ENCODE measurements around the gene TMEM95. TPM values are rescaled to one million over a fixed set of nuclear protein-coding genes. Genes with fewer than 3 reads are reported as not detected.
A peak's percentile ranks its signal among the peaks of the same experiment; 100 is the strongest.

TMEM95 gene
- total and polyA plus RNA-seq, 10 of the 15 experiments (the other 5 are each of a cell fraction or from before 2014, with no cell fraction given) = 0.05 to 0.28 TPM; not detected in 8

DNA sequence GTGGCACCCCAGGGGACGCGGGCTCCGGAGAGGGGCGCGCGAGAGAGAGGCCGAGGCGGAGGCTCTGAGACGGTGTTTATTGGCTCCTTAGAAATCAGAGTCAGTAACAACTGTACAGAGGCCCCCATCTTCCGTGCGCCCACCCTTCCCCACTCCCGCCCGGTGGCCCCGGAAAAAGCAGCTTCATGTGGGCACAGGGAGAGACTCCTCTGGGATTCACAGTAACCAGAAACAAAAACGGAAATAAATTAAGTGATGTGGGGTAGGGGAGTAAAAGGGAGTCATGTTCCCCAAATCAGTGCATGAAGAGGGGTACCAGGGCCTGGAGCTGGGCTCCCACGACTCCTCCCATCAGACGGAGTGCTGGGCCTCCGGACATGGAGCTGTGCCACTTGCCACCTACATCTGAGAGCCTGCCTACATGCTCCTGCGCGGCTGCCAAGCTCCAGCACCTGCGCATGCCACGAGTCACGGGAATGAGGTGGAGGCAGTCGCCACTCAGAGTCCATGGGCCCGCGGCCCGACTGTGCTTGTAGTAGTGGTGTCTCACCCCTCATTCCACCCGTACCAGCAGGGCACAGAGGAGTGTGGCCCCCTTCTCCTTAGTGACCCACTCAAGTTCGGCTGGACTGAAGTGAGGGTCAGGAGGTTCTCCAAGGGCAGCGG lies 39.3 kb upstream of the TMEM95 start:
- BruUV-seq (replicated peaks) = no TSS peak
- Histone ChIP-seq H3K79me2 (ENCODE audit: control insufficient read depth, insufficient read depth, low read length) (peaks cover 27% of the 10 kb centered on the region), H3K9ac (ENCODE audit: control insufficient read depth, insufficient read depth, low read length) (peak overlapping the region; percentile 83), H3K9me3 (replicated peaks; ENCODE audit: control insufficient read depth, insufficient read depth, low read length) (no peaks in the 10 kb centered on the region), H3K36me3 (ENCODE audit: control insufficient read depth in 2 of 2, insufficient read depth in 2 of 2, low read length in 1 of 2) (peaks cover 25 to 30% of the 10 kb centered on the region in 2 experiments), H4K20me1 (ENCODE audit: control insufficient read depth, insufficient read depth) (peaks cover 7% of the 10 kb centered on the region), H3K4me3 (peak overlapping the region; percentile 84), H3K27me3 (replicated peaks in 1 of 2; ENCODE audit: control insufficient read depth in 2 of 2, insufficient read depth in 2 of 2, low read length in 1 of 2) (no peaks in the 10 kb centered on the region), H2AFZ (ENCODE audit: control insufficient read depth, low read depth, low read length) (peak overlapping the region; percentile 76), H3K27ac (ENCODE audit: control insufficient read depth, insufficient read depth) (peak overlapping the region; percentile 86), H3K4me2 (ENCODE audit: control insufficient read depth, insufficient read depth) (peak overlapping the region; percentile 95), H3K4me1 (ENCODE audit: control insufficient read depth, insufficient read depth, low read length) (peaks cover 17% of the 10 kb centered on the region; the same call in 1 of the 2 replicates)
- ATAC-seq (no peak), FAIRE-seq (no peak), DNase-seq (ENCODE audit: low read depth, low spot score) (no peak)
- in situ Hi-C loops (cut with MboI) (no loop called here), intact Hi-C loops (cut with micrococcal nuclease; ENCODE audit: unreplicated experiment) (no loop called here)
- TF ChIP-seq, protein P1, sequence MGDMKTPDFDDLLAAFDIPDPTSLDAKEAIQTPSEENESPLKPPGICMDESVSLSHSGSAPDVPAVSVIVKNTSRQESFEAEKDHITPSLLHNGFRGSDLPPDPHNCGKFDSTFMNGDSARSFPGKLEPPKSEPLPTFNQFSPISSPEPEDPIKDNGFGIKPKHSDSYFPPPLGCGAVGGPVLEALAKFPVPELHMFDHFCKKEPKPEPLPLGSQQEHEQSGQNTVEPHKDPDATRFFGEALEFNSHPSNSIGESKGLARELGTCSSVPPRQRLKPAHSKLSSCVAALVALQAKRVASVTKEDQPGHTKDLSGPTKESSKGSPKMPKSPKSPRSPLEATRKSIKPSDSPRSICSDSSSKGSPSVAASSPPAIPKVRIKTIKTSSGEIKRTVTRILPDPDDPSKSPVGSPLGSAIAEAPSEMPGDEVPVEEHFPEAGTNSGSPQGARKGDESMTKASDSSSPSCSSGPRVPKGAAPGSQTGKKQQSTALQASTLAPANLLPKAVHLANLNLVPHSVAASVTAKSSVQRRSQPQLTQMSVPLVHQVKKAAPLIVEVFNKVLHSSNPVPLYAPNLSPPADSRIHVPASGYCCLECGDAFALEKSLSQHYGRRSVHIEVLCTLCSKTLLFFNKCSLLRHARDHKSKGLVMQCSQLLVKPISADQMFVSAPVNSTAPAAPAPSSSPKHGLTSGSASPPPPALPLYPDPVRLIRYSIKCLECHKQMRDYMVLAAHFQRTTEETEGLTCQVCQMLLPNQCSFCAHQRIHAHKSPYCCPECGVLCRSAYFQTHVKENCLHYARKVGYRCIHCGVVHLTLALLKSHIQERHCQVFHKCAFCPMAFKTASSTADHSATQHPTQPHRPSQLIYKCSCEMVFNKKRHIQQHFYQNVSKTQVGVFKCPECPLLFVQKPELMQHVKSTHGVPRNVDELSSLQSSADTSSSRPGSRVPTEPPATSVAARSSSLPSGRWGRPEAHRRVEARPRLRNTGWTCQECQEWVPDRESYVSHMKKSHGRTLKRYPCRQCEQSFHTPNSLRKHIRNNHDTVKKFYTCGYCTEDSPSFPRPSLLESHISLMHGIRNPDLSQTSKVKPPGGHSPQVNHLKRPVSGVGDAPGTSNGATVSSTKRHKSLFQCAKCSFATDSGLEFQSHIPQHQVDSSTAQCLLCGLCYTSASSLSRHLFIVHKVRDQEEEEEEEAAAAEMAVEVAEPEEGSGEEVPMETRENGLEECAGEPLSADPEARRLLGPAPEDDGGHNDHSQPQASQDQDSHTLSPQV (IDR thresholded peaks at IDR 0.05) = no peak
- 0 out of 2 replicates have a peak, but pooled peaks have one; percentile 0 for TF ChIP-seq GATAD2B (conservative IDR thresholded peaks at IDR 0.05; ENCODE audit: low read depth)
- 0 out of 2 replicates have a peak, but pooled peaks have one; percentile 4 for TF ChIP-seq PML (IDR thresholded peaks at IDR 0.05; ENCODE audit: low read length)
- POLR2A ChIA-PET = interaction anchor here (0.6 to 1.6 kb wide), 3 partner anchors 21 to 538 kb away, joined by 4 to 11 read pairs (median 6); partner anchors contain the start of gene ACAP1
- SMC1A ChIA-PET (ENCODE audit: uncharacterized antibody, unreplicated experiment) = interaction anchor here (1.0 to 1.4 kb wide), 4 partner anchors 14 to 183 kb away, joined by 3 to 5 read pairs (median 3); partner anchors contain the start of genes ACAP1 and NEURL4
- RAD21 ChIA-PET (ENCODE audit: unreplicated experiment) = interaction anchor here (1.0 kb wide), 1 partner anchor 14 kb away, joined by 3 read pairs; no protein-coding TSS in a partner anchor
- CTCF ChIA-PET = interaction anchor here (1.1 to 1.6 kb wide), 3 partner anchors 9 to 245 kb away, joined by 3 to 6 read pairs (median 4); no protein-coding TSS in a partner anchor
- 38% methylated on average over 30 of the region's 30 CpGs for WGBS (ENCODE audit: insufficient coverage, insufficient replicate concordance, low lambda C conversion rate, missing lambda C conversion rate)

Data from GM12878 (cell line).